ENCODE measurements around the gene MDFI. TPM values are rescaled to one million over a fixed set of nuclear protein-coding genes. Genes with fewer than 3 reads are reported as not detected.

The MDFI gene
- total and polyA plus RNA-seq, 9 of the 15 experiments (the other 6 are each of a cell fraction or from before 2014, with no cell fraction given) = not detected

- no peak for TF ChIP-seq ZBTB40 (IDR thresholded peaks at IDR 0.05)
- no peak for TF ChIP-seq ZBTB40 (CRISPR knock-in tag; IDR thresholded peaks at IDR 0.05)
- TF ChIP-seq ESRRA (IDR thresholded peaks at IDR 0.05; ENCODE audit: borderline replicate concordance, low read depth) = no peak
- no peak for TF ChIP-seq RBM14 (IDR thresholded peaks at IDR 0.05; ENCODE audit: borderline replicate concordance, insufficient read depth, low read depth, low read length)
- TF ChIP-seq THAP12 (CRISPR knock-in tag; IDR thresholded peaks at IDR 0.05) = no peak
- no peak for TF ChIP-seq FOSL1 (tag; conservative IDR thresholded peaks at IDR 0.05)
- TF ChIP-seq NFXL1 (CRISPR knock-in tag; IDR thresholded peaks at IDR 0.05) = no peak
- no peak for TF ChIP-seq ZBTB1 (CRISPR knock-in tag; IDR thresholded peaks at IDR 0.05; ENCODE audit: borderline replicate concordance, low read depth)
- no peak for TF ChIP-seq IRF1 (CRISPR knock-in tag; IDR thresholded peaks at IDR 0.05; ENCODE audit: borderline replicate concordance)
- no peak for TF ChIP-seq POLR2AphosphoS5 (IDR thresholded peaks at IDR 0.05; ENCODE audit: control insufficient read depth, insufficient read depth, low read depth, low read length)
- no peak for TF ChIP-seq SNAPC5 (CRISPR knock-in tag; IDR thresholded peaks at IDR 0.05)
Observed at GRCh38 chr6:41607736-41608135, 30.5 kb upstream of the MDFI start (continued).
